ENCODE results near the gene KCNQ1OT1. TPM values are rescaled to one million over a fixed set of nuclear protein-coding genes. Genes with fewer than 3 reads are reported as not detected.

KCNQ1OT1 gene
- total RNA-seq, 1 donor from 2014 or later = 14.3 TPM

DNA sequence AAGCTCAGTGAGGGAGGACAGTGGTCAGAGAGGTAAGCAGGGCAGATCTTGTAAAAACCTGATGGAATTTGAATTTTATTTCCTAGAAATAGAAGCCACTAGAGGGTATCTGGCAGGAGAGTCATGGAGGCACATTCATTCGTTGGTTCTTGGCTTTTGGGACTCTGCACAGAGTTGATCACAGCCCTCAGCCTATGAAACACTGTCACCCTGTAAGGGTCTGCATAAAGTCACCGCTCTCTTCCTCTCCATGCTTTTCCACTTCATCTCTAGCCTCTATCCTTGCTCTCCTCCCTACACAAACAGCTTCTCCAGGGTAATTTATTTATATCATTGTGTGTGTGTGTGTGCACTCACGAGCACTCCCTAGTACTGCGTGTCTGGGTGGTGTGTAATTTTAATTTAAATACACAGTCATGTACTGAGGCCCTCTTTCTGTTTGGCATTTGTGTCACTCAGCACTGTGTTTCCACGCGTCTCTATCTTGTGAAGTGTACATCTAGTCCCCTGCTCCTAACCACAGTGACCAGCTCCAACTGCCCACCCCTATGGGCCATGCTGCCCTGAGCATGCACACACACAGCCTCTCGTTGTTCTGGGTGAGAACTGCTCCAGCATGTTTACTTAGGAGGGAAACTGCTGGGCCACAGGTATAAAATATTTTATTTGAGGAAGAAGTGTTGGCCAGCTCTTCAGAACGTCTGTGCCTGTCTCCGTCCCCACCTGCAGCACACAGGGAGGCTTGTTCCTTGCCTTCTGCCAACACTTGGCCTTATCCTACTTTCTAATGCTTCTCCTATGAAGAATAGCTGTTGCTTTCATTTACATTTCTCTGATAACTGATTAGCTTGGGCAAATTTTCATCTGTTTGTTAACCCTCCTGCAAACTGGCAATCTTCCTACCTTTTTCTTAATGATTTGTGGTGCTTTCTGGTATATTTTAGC, 4.5 kb downstream of the KCNQ1OT1 start:
- no peak for DNase-seq
- Mint-ChIP-seq H3K36me3 (ENCODE audit: unreplicated experiment) (no peaks in the 10 kb centered on the region), H3K27me3 (ENCODE audit: unreplicated experiment) (peaks cover 14% of the 10 kb centered on the region), H3K4me3 (ENCODE audit: unreplicated experiment) (peak overlapping the region; percentile 47), H3K27ac (ENCODE audit: unreplicated experiment) (no peak overlapping the region), H3K4me1 (ENCODE audit: low read depth, unreplicated experiment) (peaks cover 43% of the 10 kb centered on the region), H3K9me3 (ENCODE audit: unreplicated experiment) (peaks cover 13% of the 10 kb centered on the region)
- TF ChIP-seq, protein P1, sequence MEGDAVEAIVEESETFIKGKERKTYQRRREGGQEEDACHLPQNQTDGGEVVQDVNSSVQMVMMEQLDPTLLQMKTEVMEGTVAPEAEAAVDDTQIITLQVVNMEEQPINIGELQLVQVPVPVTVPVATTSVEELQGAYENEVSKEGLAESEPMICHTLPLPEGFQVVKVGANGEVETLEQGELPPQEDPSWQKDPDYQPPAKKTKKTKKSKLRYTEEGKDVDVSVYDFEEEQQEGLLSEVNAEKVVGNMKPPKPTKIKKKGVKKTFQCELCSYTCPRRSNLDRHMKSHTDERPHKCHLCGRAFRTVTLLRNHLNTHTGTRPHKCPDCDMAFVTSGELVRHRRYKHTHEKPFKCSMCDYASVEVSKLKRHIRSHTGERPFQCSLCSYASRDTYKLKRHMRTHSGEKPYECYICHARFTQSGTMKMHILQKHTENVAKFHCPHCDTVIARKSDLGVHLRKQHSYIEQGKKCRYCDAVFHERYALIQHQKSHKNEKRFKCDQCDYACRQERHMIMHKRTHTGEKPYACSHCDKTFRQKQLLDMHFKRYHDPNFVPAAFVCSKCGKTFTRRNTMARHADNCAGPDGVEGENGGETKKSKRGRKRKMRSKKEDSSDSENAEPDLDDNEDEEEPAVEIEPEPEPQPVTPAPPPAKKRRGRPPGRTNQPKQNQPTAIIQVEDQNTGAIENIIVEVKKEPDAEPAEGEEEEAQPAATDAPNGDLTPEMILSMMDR (IDR thresholded peaks at IDR 0.05; ENCODE audit: partially characterized antibody, unreplicated experiment) = no peak

DNA sequence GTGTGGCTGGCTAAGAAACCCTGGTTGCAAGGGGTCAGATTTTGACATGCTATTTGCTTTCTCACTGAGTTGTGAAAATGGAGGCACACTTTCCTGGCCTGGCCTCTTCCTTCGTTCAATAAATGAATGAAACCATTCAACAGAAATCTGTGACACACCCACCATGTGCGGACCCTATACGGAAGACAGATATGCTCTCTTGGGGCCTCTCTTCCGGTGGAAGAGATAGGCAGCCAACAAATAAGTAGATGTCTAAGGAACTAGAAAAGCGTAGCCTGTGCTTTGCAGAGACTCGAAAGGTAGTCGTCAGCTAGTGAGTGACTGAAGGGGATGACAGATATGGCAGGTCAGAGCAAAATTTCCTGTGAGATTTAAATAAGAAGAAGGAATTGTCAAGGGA, 5.3 kb downstream of the KCNQ1OT1 start:
- H3K9me3 Mint-ChIP-seq (ENCODE audit: unreplicated experiment) = peaks cover 13% of the 10 kb centered on the region
- no peak overlapping the region for H3K27ac Mint-ChIP-seq (ENCODE audit: unreplicated experiment)
- no peak for DNase-seq
- H3K36me3 Mint-ChIP-seq (ENCODE audit: unreplicated experiment) = no peaks in the 10 kb centered on the region
- TF ChIP-seq, protein P1 (IDR thresholded peaks at IDR 0.05; ENCODE audit: partially characterized antibody, unreplicated experiment) = no peak
- H3K4me1 Mint-ChIP-seq (ENCODE audit: low read depth, unreplicated experiment) = peaks cover 47% of the 10 kb centered on the region
- peaks cover 15% of the 10 kb centered on the region for H3K27me3 Mint-ChIP-seq (ENCODE audit: unreplicated experiment)
- peak overlapping the region; percentile 17 for H3K4me3 Mint-ChIP-seq (ENCODE audit: unreplicated experiment)

DNA sequence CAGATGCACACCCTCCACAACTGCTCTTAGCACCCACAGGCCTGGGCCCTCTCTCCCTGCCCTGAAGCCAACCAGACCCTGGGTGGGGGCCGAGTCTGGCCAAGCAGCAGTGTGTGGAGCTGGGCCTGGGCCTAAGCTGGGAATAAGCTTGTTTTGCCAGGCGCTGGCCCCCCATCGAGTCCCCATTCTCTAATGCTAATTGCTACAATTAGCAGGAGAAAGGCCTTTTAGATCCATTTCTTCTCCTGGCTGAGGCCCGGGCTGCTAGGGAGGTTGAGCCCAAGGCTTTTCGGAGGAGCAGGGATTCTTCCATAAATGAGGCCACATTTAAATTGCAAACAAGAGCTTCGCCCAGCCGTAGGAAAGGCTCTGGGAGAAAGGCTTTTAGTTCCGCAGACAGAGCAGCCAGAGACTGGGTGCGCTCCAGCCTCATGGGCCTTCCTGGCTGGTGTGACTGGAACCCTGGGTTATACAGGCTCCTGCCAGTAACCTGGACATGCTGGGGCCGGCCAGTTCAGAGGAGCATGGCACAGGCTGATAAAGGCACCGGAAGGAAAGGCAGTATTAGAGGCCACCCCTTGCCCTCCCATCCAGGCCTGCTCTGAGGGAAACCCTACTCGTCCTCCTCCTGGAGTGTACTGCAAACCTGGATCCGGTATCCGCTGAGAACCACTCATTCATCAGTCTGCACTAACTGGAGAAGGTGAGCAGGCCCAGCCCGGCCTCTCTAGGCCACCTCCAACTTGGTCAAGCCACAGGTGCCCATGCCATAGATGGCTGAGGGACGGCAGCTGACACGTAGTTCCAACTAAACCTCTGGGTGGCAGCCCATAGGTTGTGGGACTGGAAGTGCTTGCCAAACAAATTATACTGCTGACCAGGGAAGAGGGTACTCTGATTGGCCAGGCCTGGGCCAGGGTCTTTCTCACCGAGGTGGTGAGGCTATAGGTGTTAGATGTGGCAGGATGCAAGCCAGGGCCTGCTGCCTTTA, 6.2 kb downstream of the KCNQ1OT1 start:
- Mint-ChIP-seq H3K27ac (ENCODE audit: unreplicated experiment) (no peak overlapping the region), H3K9me3 (ENCODE audit: unreplicated experiment) (peaks cover 8% of the 10 kb centered on the region), H3K4me1 (ENCODE audit: low read depth, unreplicated experiment) (peaks cover 49% of the 10 kb centered on the region), H3K36me3 (ENCODE audit: unreplicated experiment) (no peaks in the 10 kb centered on the region), H3K27me3 (ENCODE audit: unreplicated experiment) (peaks cover 10% of the 10 kb centered on the region), H3K4me3 (ENCODE audit: unreplicated experiment) (peak overlapping the region; percentile 55)
- TF ChIP-seq, protein P1 (IDR thresholded peaks at IDR 0.05; ENCODE audit: partially characterized antibody, unreplicated experiment) = no peak
- no peak for DNase-seq

DNA sequence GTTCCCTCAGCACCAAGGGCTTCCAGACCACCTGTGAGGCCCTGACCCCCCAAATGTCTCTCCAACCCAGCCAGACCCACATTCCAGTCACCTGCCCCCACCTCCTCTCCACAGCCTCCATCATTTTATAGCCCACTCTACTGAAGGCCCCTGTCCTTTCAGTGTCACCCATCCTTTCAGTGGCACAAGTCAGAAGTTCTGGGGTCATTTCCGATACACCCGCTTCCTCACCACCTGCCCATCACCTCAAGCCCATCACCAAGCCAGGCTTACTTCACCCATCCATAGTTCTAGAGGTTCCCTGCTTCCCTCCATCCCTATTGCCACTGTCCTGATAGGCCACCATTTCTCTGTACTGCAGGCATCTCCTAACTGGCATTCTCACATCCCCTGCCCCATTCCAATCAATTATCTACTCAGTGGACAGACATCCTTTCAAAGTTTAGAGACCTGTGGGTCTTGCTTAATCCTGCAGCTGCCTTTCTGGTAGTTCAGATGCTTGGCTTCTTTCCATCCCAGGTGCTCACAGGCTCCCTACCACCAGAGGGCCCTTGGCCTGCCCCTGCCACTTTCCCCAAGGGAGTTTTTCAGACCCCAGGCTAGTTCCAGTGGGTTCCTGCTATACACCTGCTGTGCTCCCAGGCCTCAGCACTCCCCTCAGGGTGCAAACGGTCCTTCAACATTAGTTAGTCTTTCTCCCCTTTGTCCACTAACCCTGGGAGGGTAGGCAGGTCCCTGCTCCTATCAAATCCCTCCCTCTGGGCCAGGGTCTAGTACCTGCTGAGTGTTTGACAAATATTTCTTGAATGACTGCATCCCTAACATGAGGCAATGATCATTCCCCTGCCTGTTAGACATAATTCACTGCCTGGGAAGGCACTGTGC, 7.6 kb downstream of the KCNQ1OT1 start:
- peaks cover 48% of the 10 kb centered on the region for H3K4me1 Mint-ChIP-seq (ENCODE audit: low read depth, unreplicated experiment)
- H3K27ac Mint-ChIP-seq (ENCODE audit: unreplicated experiment) = peak overlapping the region; percentile 11
- H3K9me3 Mint-ChIP-seq (ENCODE audit: unreplicated experiment) = peaks cover 6% of the 10 kb centered on the region
- H3K27me3 Mint-ChIP-seq (ENCODE audit: unreplicated experiment) = peaks cover 8% of the 10 kb centered on the region
- DNase-seq = no peak
- peak overlapping the region; percentile 55 for H3K4me3 Mint-ChIP-seq (ENCODE audit: unreplicated experiment)
- TF ChIP-seq, protein P1 (IDR thresholded peaks at IDR 0.05; ENCODE audit: partially characterized antibody, unreplicated experiment) = no peak
- H3K36me3 Mint-ChIP-seq (ENCODE audit: unreplicated experiment) = no peaks in the 10 kb centered on the region

All from glutamatergic neuron (in vitro differentiated cells).